ENCODE data around the gene CTAGE4.
"Not testable (repeated sequence)": the region's sequence is repeated elsewhere in the genome, so short reads cannot be mapped to it uniquely, and the experiment has no call there.

Gene CTAGE4

GRCh38 chr7:144195212-144195872 is 12.1 kb downstream of the CTAGE4 start, which contains the start of gene ARHGEF35:
Gene ARHGEF35 (minus strand): TSS chr7:144195833. CDS start chr7:144188383, 7,450 bp downstream.
- not testable (repeated sequence) for H3K9ac ChIP-seq (ENCODE audit: low read length); H2AFZ ChIP-seq (ENCODE audit: low read depth, low read length); H2BK15ac ChIP-seq (ENCODE audit: low read depth, poor library complexity, severe bottlenecking); H3K36me3 ChIP-seq (ENCODE audit: control insufficient read depth in 1 of 2, insufficient read depth in 2 of 2, low read depth in 1 of 2, low read length in 2 of 2); H3K27me3 ChIP-seq (ENCODE audit: control insufficient read depth in 1 of 2, insufficient read depth in 1 of 2, low read length in 2 of 2); H3K4me2 ChIP-seq (ENCODE audit: low read length, poor library complexity, severe bottlenecking); H3K4ac ChIP-seq (ENCODE audit: low read depth in 1 of 2, low read length in 2 of 2); H3K18ac ChIP-seq (ENCODE audit: low read depth in 1 of 2, low read length in 2 of 2); DNase-seq; H3K23ac ChIP-seq (ENCODE audit: low read length in 2 of 2); H2BK120ac ChIP-seq (ENCODE audit: low read depth, low read length); H3K4me3 ChIP-seq (ENCODE audit: insufficient read depth in 1 of 2, low read depth in 1 of 2, low read length in 2 of 2); H2AK5ac ChIP-seq (ENCODE audit: low read length, severe bottlenecking); H3K27ac ChIP-seq (ENCODE audit: low read length, poor library complexity, severe bottlenecking); H4K91ac ChIP-seq (ENCODE audit: low read length); H3K4me1 ChIP-seq (ENCODE audit: control insufficient read depth, insufficient read depth, low read depth, low read length); H2BK12ac ChIP-seq (ENCODE audit: low read length in 2 of 2); H4K8ac ChIP-seq (ENCODE audit: low read length); H2BK5ac ChIP-seq (ENCODE audit: low read depth, low read length, poor library complexity, severe bottlenecking); H3K9me3 ChIP-seq (ENCODE audit: control insufficient read depth, low read length); H3K14ac ChIP-seq (ENCODE audit: low read length in 2 of 2); H3K79me1 ChIP-seq (replicated peaks; ENCODE audit: low read length, poor library complexity, severe bottlenecking)
- WGBS: no CpG with 5 or more reads among the region's 51 CpGs

- not testable (repeated sequence) for H3K4me1 ChIP-seq (ENCODE audit: control insufficient read depth, insufficient read depth, low read depth, low read length); H3K18ac ChIP-seq (ENCODE audit: low read depth in 1 of 2, low read length in 2 of 2); H2BK12ac ChIP-seq (ENCODE audit: low read length in 2 of 2); H3K9me3 ChIP-seq (ENCODE audit: control insufficient read depth, low read length); H3K79me1 ChIP-seq (replicated peaks; ENCODE audit: low read length, poor library complexity, severe bottlenecking); H2BK15ac ChIP-seq (ENCODE audit: low read depth, poor library complexity, severe bottlenecking); H2AK5ac ChIP-seq (ENCODE audit: low read length, severe bottlenecking); DNase-seq; H2BK5ac ChIP-seq (ENCODE audit: low read depth, low read length, poor library complexity, severe bottlenecking); H3K4ac ChIP-seq (ENCODE audit: low read depth in 1 of 2, low read length in 2 of 2); H3K14ac ChIP-seq (ENCODE audit: low read length in 2 of 2); H3K23ac ChIP-seq (ENCODE audit: low read length in 2 of 2); H3K9ac ChIP-seq (ENCODE audit: low read length); H3K4me3 ChIP-seq (ENCODE audit: insufficient read depth in 1 of 2, low read depth in 1 of 2, low read length in 2 of 2); H3K36me3 ChIP-seq (ENCODE audit: control insufficient read depth in 1 of 2, insufficient read depth in 2 of 2, low read depth in 1 of 2, low read length in 2 of 2); H4K91ac ChIP-seq (ENCODE audit: low read length); H2AFZ ChIP-seq (ENCODE audit: low read depth, low read length); H3K27me3 ChIP-seq (ENCODE audit: control insufficient read depth in 1 of 2, insufficient read depth in 1 of 2, low read length in 2 of 2); H3K27ac ChIP-seq (ENCODE audit: low read length, poor library complexity, severe bottlenecking); H3K4me2 ChIP-seq (ENCODE audit: low read length, poor library complexity, severe bottlenecking); H2BK120ac ChIP-seq (ENCODE audit: low read depth, low read length); H4K8ac ChIP-seq (ENCODE audit: low read length)
- no CpG with 5 or more reads among the region's 4 CpGs for WGBS
These were observed 15.7 kb downstream of the CTAGE4 start for GRCh38 chr7:144198934-144199333.

GRCh38 chr7:144201978-144202377 is 18.7 kb downstream of the CTAGE4 start:
- not testable (repeated sequence) for H2BK15ac ChIP-seq (ENCODE audit: low read depth, poor library complexity, severe bottlenecking); H4K91ac ChIP-seq (ENCODE audit: low read length)

GRCh38 chr7:144203086-144203485 is 19.8 kb downstream of the CTAGE4 start:
- WGBS: no CpG with 5 or more reads among the region's 3 CpGs
- not testable (repeated sequence) for H2AK5ac ChIP-seq (ENCODE audit: low read length, severe bottlenecking); H3K27me3 ChIP-seq (ENCODE audit: control insufficient read depth in 1 of 2, insufficient read depth in 1 of 2, low read length in 2 of 2); H3K9me3 ChIP-seq (ENCODE audit: control insufficient read depth, low read length); H3K4me2 ChIP-seq (ENCODE audit: low read length, poor library complexity, severe bottlenecking); H2AFZ ChIP-seq (ENCODE audit: low read depth, low read length); H2BK15ac ChIP-seq (ENCODE audit: low read depth, poor library complexity, severe bottlenecking); H4K8ac ChIP-seq (ENCODE audit: low read length); H3K14ac ChIP-seq (ENCODE audit: low read length in 2 of 2); H3K4ac ChIP-seq (ENCODE audit: low read depth in 1 of 2, low read length in 2 of 2); H3K27ac ChIP-seq (ENCODE audit: low read length, poor library complexity, severe bottlenecking); DNase-seq; H2BK120ac ChIP-seq (ENCODE audit: low read depth, low read length); H3K18ac ChIP-seq (ENCODE audit: low read depth in 1 of 2, low read length in 2 of 2); H3K4me1 ChIP-seq (ENCODE audit: control insufficient read depth, insufficient read depth, low read depth, low read length); H3K79me1 ChIP-seq (replicated peaks; ENCODE audit: low read length, poor library complexity, severe bottlenecking); H3K4me3 ChIP-seq (ENCODE audit: insufficient read depth in 1 of 2, low read depth in 1 of 2, low read length in 2 of 2); H4K91ac ChIP-seq (ENCODE audit: low read length); H2BK12ac ChIP-seq (ENCODE audit: low read length in 2 of 2); H3K36me3 ChIP-seq (ENCODE audit: control insufficient read depth in 1 of 2, insufficient read depth in 2 of 2, low read depth in 1 of 2, low read length in 2 of 2); H3K9ac ChIP-seq (ENCODE audit: low read length); H3K23ac ChIP-seq (ENCODE audit: low read length in 2 of 2); H2BK5ac ChIP-seq (ENCODE audit: low read depth, low read length, poor library complexity, severe bottlenecking)

More at GRCh38 chr7:144201978-144202377, 18.7 kb downstream of the CTAGE4 start:
- not testable (repeated sequence) for H3K9ac ChIP-seq (ENCODE audit: low read length); H3K18ac ChIP-seq (ENCODE audit: low read depth in 1 of 2, low read length in 2 of 2); H4K8ac ChIP-seq (ENCODE audit: low read length); H3K79me1 ChIP-seq (replicated peaks; ENCODE audit: low read length, poor library complexity, severe bottlenecking); H3K27me3 ChIP-seq (ENCODE audit: control insufficient read depth in 1 of 2, insufficient read depth in 1 of 2, low read length in 2 of 2); H2BK12ac ChIP-seq (ENCODE audit: low read length in 2 of 2); H2AK5ac ChIP-seq (ENCODE audit: low read length, severe bottlenecking); H3K4me1 ChIP-seq (ENCODE audit: control insufficient read depth, insufficient read depth, low read depth, low read length); H3K4me3 ChIP-seq (ENCODE audit: insufficient read depth in 1 of 2, low read depth in 1 of 2, low read length in 2 of 2); H3K14ac ChIP-seq (ENCODE audit: low read length in 2 of 2); H3K4ac ChIP-seq (ENCODE audit: low read depth in 1 of 2, low read length in 2 of 2); H3K9me3 ChIP-seq (ENCODE audit: control insufficient read depth, low read length); H2BK5ac ChIP-seq (ENCODE audit: low read depth, low read length, poor library complexity, severe bottlenecking); H3K27ac ChIP-seq (ENCODE audit: low read length, poor library complexity, severe bottlenecking); H3K23ac ChIP-seq (ENCODE audit: low read length in 2 of 2); H3K4me2 ChIP-seq (ENCODE audit: low read length, poor library complexity, severe bottlenecking); H3K36me3 ChIP-seq (ENCODE audit: control insufficient read depth in 1 of 2, insufficient read depth in 2 of 2, low read depth in 1 of 2, low read length in 2 of 2); H2AFZ ChIP-seq (ENCODE audit: low read depth, low read length); H2BK120ac ChIP-seq (ENCODE audit: low read depth, low read length); DNase-seq
- WGBS: no CpG with 5 or more reads among the region's 1 CpG
